ENCODE results near the gene CDKN1A. TPM values are rescaled to one million over a fixed set of nuclear protein-coding genes. Genes with fewer than 3 reads are reported as not detected.
"Not testable (repeated sequence)": the region's sequence is repeated elsewhere in the genome, so short reads cannot be mapped to it uniquely, and the experiment has no call there.

CDKN1A gene
- total RNA-seq, 1 donor from 2014 or later: 151 TPM

DNA sequence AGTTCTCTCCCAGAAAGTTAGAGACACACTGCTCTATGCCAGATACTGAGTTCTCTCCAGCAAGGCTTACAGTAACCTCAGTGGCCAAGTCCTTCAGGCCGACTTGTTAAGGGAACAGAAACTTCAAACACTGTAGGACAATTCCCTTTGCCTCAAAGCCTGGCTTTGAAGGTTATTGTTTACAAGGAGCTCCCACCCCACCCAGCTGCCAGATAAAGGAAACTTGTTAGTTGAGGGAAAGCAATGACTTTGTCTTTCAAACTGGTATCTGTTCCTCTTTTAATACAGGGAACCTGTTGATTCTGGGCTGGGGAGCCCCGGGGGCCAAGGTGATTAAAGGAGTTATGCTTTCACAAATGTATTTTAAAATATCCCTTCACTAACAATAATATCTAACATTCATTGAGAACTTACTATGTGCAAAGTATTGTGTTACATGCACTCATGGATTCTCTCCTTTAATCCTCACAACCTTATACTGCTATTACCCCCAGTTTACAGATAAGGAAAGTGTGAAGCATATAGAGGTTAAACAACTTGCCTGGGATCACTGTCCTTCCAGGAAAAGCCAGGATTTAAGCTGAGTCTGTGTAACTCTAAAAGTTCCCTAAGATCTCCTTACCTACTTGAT is 27.6 kb upstream of the CDKN1A start:
- ATAC-seq (peak; percentile 42), DNase-seq (no peak)
- no peaks in the 10 kb centered on the region for H3K36me3 ChIP-seq
- H3K4me3 ChIP-seq: no peak overlapping the region
- no peaks in the 10 kb centered on the region for H3K27me3 ChIP-seq
- no peaks in the 10 kb centered on the region for H3K9me3 ChIP-seq
- H3K4me1 ChIP-seq: peaks cover 12% of the 10 kb centered on the region
- no peak overlapping the region for H3K27ac ChIP-seq
- intact Hi-C loops (cut with DNase I): no loop called here
- TF ChIP-seq, protein P1, sequence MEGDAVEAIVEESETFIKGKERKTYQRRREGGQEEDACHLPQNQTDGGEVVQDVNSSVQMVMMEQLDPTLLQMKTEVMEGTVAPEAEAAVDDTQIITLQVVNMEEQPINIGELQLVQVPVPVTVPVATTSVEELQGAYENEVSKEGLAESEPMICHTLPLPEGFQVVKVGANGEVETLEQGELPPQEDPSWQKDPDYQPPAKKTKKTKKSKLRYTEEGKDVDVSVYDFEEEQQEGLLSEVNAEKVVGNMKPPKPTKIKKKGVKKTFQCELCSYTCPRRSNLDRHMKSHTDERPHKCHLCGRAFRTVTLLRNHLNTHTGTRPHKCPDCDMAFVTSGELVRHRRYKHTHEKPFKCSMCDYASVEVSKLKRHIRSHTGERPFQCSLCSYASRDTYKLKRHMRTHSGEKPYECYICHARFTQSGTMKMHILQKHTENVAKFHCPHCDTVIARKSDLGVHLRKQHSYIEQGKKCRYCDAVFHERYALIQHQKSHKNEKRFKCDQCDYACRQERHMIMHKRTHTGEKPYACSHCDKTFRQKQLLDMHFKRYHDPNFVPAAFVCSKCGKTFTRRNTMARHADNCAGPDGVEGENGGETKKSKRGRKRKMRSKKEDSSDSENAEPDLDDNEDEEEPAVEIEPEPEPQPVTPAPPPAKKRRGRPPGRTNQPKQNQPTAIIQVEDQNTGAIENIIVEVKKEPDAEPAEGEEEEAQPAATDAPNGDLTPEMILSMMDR (IDR thresholded peaks at IDR 0.05): no peak

DNA sequence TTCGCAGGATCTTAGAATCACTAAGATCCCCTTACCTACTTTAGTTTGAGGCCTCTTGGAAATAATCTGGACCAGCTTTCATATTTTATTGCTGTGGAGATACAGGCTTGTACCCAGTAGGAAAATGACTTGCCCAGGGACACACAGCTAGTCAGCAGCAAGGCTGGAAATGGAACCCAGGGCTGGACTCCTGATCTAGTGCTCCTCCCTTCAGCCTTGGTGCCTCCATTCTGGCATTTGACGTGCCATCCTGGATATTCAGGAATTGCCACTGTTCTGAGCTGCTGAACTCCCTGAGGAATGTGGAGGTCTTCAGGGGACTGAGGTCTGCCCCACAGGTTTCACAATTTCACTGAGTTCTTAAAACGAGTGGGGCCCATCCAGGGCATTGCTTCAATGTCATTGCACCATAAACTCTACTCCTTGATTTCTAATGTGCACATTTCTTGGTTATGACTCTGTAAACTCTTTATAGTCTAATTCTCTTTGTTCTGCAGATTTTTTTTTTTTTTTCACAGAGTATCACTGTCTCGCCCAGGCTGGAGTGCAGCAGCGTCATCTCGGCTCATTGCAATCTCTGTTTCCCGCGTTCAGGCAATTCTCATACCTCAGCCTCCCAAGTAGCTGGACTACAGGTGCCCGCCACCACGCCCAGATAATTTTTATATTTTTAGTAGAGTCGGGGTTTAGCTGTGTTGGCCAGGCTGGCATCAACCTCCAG is 26.7 kb upstream of the CDKN1A start:
- Histone ChIP-seq H3K9me3 (no peaks in the 10 kb centered on the region), H3K4me3 (no peak overlapping the region), H3K36me3 (no peaks in the 10 kb centered on the region), H3K4me1 (peaks cover 12% of the 10 kb centered on the region), H3K27me3 (no peaks in the 10 kb centered on the region), H3K27ac (no peak overlapping the region)
- DNase-seq: no peak
- TF ChIP-seq, protein P1 (IDR thresholded peaks at IDR 0.05): no peak
- ATAC-seq: no peak
- intact Hi-C loops (cut with DNase I): no loop called here

DNA sequence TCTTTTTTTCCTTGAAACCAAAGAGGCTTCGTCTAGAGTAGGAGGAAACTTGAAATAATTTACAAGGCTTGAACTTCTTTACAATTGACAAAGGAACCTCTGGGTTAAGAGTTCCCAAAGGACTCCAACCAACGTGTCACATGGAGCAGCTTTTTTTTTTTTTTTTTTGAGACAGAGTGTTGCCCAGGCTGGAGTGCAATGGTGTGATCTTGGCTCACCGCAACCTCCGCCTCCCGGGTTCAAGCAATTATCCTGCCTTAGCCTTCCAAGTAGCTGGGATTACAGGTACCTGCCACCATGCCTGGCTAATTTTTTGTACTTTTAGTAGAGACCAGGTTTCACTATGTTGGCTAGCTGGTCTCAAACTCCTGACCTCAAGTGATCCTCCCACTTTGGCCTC is 24.0 kb upstream of the CDKN1A start:
- H3K27me3 ChIP-seq; H3K36me3 ChIP-seq; H3K27ac ChIP-seq; H3K9me3 ChIP-seq; H3K4me1 ChIP-seq; H3K4me3 ChIP-seq; ATAC-seq; DNase-seq; intact Hi-C loops (cut with DNase I): not testable (repeated sequence)

DNA sequence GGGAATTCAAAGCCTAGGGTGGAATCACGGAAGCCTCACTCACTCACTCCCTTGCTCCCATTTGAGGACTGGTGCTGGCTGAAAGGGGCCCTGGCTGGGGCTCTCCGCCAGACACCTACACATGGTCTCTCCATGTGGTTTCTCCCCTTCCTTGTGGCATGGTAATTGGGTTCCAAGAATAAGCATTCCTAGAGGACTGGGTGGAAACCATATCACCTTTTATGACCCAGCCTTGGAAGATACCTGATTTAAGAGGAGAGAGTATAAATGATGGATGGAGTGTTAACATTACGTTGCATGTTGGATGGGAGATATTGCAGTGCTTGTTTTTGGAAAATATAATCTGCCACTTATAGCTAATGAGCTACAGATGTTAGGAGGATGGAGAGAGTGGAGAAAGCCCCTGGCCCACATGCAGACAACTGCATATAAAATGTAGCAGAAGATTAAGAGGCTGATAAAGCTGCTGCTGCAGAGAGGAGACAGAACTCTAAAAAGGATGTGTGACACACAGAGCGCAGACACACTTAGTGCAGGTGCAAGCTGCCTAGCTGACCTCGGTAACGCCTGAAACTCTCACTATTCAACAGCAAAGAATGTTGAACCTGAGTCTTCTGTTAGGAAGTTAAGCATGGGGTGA is 23.3 kb upstream of the CDKN1A start:
- ATAC-seq (no peak), DNase-seq (no peak)
- H3K27ac ChIP-seq: no peak overlapping the region
- H3K4me1 ChIP-seq: peaks cover under 1% of the 10 kb centered on the region
- H3K9me3 ChIP-seq: no peaks in the 10 kb centered on the region
- H3K27me3 ChIP-seq: no peaks in the 10 kb centered on the region
- no peaks in the 10 kb centered on the region for H3K36me3 ChIP-seq
- no peak overlapping the region for H3K4me3 ChIP-seq
- TF ChIP-seq, protein P1 (IDR thresholded peaks at IDR 0.05): no peak
- intact Hi-C loops (cut with DNase I): no loop called here

DNA sequence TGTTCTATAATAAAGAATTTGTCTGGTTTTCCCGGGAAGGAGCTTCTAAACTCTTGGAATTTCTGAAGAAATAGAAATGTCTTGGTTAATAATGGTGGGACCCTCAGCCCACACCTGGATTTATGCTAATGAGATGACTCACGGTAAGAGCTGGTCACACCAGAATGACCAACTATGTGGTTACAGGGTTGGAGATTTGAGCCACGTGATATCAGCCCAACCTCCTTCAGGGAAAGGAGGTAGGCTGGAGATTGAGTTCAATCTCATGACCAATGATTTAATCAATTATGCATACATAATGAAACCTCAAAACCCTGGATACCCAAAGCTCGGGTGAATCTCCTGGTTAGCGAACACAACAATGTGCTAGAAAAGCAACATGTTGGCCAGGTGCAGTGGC is 22.1 kb upstream of the CDKN1A start:
- TF ChIP-seq, protein P1 (IDR thresholded peaks at IDR 0.05): no peak

DNA sequence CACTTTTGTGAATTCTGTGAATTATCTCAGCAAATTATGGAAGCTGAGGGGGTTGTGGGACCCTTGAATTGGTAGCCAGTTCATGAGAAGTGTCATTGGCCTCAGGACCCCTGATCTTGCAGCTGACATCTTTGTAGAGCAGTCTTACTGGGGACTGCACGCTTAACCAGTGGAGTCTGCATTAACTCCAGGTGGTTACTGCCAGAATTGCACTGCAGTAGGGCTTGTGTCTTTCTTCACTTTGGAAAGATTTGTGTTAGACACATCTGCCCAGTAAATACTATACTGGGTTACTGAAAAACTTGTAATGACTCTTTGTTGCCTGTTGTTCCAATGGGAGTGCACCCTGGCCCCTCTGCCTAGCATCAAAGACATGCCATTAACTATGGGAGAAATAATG is 21.2 kb upstream of the CDKN1A start:
- DNase-seq: no peak
- Histone ChIP-seq H3K36me3 (no peaks in the 10 kb centered on the region), H3K27me3 (no peaks in the 10 kb centered on the region), H3K27ac (no peak overlapping the region), H3K4me1 (peaks cover 6% of the 10 kb centered on the region), H3K4me3 (no peak overlapping the region), H3K9me3 (no peaks in the 10 kb centered on the region)
- TF ChIP-seq, protein P1 (IDR thresholded peaks at IDR 0.05): no peak
- ATAC-seq: no peak
- intact Hi-C loops (cut with DNase I): no loop called here

More for the DNA sequence above, 22.1 kb upstream of the CDKN1A start:
- Histone ChIP-seq H3K4me1 (peaks cover 6% of the 10 kb centered on the region), H3K4me3 (no peak overlapping the region), H3K9me3 (no peaks in the 10 kb centered on the region), H3K36me3 (no peaks in the 10 kb centered on the region), H3K27ac (no peak overlapping the region), H3K27me3 (no peaks in the 10 kb centered on the region)
- DNase-seq: no peak
- intact Hi-C loops (cut with DNase I): no loop called here
- ATAC-seq: no peak
